OCI-LY1 (cell line): Measurements from ENCODE around the gene ORM2.

Source experiments
- CTCF ChIP-seq: fragments of 200-600 bp; sonication (generic), shearing (Covaris generic); IDR thresholded peaks from 2 replicates; pipeline ENCODE4 v1.5.1; 2017; ENCODE audit warnings: mild to moderate bottlenecking, antibody characterized with exemption, low read length, moderate library complexity, mixed read lengths
- EZH2 ChIP-seq: fragments of 200-600 bp; sonication (generic), shearing (Covaris generic); IDR thresholded peaks from 2 replicates; pipeline ENCODE4 v1.8.0; 2017; ENCODE audit warnings: borderline replicate concordance, mixed run types, mild to moderate bottlenecking, antibody characterized with exemption, low read length, moderate library complexity, mixed read lengths

GRCh38 chr9:114294664-114295063, 35.0 kb upstream of the ORM2 start:
- TF ChIP-seq CTCF (no peak), EZH2 (no peak)
